RCC 7860 (cell line): ENCODE results near the gene ABI3BP.
A peak's percentile ranks its signal among the peaks of the same experiment; 100 is the strongest.
"Not testable (repeated sequence)": the region's sequence is repeated elsewhere in the genome, so short reads cannot be mapped to it uniquely, and the experiment has no call there.

Source experiments
- DNase-seq: peaks from one replicate; pipeline ENCODE4 v3.0.0-alpha.2; 2015; ENCODE audit warnings: low spot score
- FAIRE-seq: peaks from 2 replicates; lab custom pipeline; 2012; peaks lifted over from hg19 to GRCh38; lab: Jason Lieb, UNC

ABI3BP gene

DNA sequence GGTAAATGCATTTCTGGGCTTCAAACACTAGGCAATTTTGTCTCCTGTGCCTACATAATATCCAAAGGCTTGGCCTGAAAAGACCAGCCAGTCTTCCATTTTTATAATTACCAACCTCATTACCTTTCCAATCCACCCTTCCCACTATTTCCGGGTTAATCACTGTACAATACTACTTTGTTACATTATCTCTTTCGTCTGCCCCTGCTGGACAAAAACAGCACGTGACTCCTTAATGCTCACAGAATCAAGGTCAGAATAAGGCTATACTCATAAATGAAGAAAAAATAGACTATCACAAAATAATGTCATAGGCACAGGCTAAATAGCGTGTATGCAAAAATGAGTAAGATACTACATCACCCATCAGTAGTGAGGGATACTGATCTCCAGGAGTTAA is 40.1 kb downstream of the ABI3BP start:
- FAIRE-seq (no peak), DNase-seq (no peak)

- no peak for FAIRE-seq
- no peak for DNase-seq
Observed at GRCh38 chr3:100947119-100947518, 46.1 kb downstream of the ABI3BP start.

- not testable (repeated sequence) for FAIRE-seq, DNase-seq
Observed at GRCh38 chr3:100946096-100946495, 47.1 kb downstream of the ABI3BP start.

DNA sequence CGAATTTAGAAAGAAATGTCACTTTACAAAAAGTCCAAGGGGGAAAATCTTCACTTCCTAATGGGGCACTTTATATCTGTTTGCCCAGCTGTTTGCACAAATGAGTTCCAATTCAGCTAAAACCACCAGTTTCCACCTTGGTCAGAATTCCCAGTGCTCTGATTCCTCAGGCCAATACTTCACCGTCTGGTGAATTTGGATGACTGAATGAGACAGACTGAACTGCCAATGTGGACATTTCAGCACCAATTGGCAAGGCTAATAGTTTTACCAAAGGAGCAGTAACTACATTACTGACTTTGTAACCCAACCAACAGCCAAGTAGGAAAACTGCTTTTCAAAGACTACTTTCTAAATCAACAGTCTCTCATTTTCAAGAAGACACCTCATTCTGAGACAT is 51.8 kb downstream of the ABI3BP start:
- FAIRE-seq (no peak), DNase-seq (no peak)

DNA sequence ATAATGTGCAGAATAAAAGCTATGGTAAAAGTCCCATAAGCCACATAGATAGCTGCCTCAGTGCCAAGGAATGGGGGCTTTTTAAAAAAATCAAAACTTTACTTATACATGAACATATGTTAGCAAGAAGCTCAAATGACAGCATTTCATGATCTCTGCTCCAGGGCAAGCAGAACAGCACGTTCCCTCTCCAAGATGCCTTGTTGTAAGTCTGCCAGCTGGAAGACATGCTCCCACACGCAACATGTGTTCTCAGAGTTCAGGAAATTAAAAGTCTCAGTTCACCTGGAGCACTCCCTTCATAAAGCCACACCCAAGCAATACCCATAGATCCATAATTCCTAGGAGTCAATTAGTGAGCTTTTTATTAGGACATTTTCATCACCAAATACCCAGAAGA is 52.2 kb downstream of the ABI3BP start:
- no peak for FAIRE-seq
- DNase-seq, result no peak

GRCh38 chr3:100936931-100937330 is 56.3 kb downstream of the ABI3BP start:
- DNase-seq, result no peak
- FAIRE-seq, result no peak

GRCh38 chr3:100932491-100932890 is 60.7 kb downstream of the ABI3BP start:
- FAIRE-seq, result no peak
- DNase-seq, result no peak

DNA sequence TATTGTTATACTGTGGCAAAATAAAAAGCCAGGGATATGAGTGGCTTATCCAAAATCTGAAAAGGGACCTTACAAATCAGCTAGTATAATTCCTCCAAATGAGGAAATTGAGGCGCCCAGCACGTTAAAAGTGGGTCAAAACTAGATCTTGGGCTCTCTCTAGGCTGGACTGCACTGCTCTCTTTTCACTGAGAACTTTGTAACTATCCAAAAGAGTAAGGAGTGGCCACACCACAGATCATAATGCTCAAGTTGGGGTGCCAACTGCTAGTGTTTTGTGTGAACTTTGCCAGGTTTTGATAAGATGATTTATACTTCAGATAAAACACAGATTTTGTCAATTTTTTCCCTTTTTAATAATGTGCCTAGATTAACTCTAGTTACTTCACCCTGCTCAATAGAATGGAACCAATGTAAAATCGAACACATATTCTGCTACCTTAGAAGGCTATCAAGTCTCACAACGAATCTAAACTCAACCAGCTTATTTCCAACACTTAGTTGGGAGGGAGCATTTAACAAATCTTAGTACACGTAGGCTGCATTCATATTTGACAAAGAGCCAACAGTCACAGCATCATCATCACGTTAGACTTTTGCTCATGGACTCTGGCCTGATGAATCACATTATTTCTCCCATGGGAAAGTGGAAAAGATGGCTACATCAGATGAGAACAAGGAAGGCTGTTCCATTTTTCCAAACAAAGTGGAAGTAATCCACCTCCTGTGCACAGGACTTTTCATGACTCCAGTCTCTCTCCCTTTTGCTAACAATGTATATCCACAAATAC is 64.4 kb downstream of the ABI3BP start:
- no peak for FAIRE-seq
- peak; percentile 19 for DNase-seq

GRCh38 chr3:100927775-100928174 is 65.4 kb downstream of the ABI3BP start:
- DNase-seq (no peak), FAIRE-seq (no peak)

- FAIRE-seq (peak; percentile 93), DNase-seq (peak; percentile 68)
Observed at GRCh38 chr3:100915706-100916495, 77.3 kb downstream of the ABI3BP start.

GRCh38 chr3:100913870-100914648 is 79.2 kb downstream of the ABI3BP start:
- peak; percentile 91 for FAIRE-seq

GRCh38 chr3:100912976-100913545 is 80.2 kb downstream of the ABI3BP start:
- DNase-seq, result no peak
- no peak for FAIRE-seq

More at GRCh38 chr3:100913870-100914648, 79.2 kb downstream of the ABI3BP start:
- peak; percentile 69 for DNase-seq

- DNase-seq (no peak), FAIRE-seq (no peak)
Observed at GRCh38 chr3:100912571-100912970, 80.7 kb downstream of the ABI3BP start.

DNA sequence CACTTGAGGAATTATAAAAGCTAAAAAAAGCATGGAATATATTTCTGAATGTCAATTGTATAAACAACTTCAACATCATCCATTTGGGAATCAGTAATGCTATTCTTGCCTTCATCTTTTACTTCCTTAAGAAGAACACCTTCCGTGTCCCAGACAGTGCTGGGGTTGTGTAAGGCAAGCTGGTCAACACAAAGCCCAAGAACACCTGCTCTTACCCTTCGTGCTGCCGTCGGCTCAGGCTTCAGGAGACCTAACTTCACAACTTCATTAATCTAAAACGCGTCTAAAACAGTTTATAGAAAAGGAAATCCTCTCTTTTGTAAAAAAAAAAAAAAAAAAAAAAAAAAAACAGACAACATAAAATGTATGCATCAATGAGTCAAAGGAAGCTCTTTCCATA is 81.3 kb downstream of the ABI3BP start:
- no peak for DNase-seq
- no peak for FAIRE-seq

GRCh38 chr3:100910986-100911385 is 82.2 kb downstream of the ABI3BP start:
- no peak for DNase-seq
- peak; percentile 66 for FAIRE-seq

DNA sequence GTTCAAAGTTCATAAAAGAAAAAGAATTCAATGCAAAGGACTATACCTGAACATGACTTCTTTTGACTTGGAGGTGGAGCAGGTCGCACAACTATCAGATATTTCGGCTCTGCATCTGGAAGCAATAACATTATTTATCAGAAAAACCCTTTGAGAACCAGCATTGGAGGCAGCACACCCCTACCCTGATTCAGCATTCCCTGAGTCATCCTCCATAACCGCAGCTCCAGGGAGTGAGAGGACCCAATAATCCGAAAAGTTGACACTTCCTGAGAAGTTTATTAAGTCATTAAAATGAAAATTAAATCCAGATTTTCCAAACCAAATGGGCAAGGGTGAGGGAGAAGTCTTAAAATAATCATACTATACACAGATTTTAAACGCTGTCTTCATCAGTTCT is 90.6 kb downstream of the ABI3BP start:
- no peak for DNase-seq
- no peak for FAIRE-seq

GRCh38 chr3:100900671-100901335 is 92.4 kb downstream of the ABI3BP start:
- DNase-seq (no peak), FAIRE-seq (no peak)

- DNase-seq, result no peak
- no peak for FAIRE-seq
Observed at GRCh38 chr3:100899440-100900091, 93.7 kb downstream of the ABI3BP start.

- FAIRE-seq, result no peak
- no peak for DNase-seq
Observed at GRCh38 chr3:100898681-100899080, 94.5 kb downstream of the ABI3BP start.

GRCh38 chr3:100896994-100897393 is 96.2 kb downstream of the ABI3BP start:
- no peak for DNase-seq
- no peak for FAIRE-seq
